Ammon's horn (tissue), 1 donor: Measurements from ENCODE around the gene CELA3A.

Experiments used
- DNase-seq: peaks from one replicate; pipeline ENCODE4 v3.0.0-alpha.2; 2016; ENCODE audit warnings: low spot score

CELA3A gene

DNA sequence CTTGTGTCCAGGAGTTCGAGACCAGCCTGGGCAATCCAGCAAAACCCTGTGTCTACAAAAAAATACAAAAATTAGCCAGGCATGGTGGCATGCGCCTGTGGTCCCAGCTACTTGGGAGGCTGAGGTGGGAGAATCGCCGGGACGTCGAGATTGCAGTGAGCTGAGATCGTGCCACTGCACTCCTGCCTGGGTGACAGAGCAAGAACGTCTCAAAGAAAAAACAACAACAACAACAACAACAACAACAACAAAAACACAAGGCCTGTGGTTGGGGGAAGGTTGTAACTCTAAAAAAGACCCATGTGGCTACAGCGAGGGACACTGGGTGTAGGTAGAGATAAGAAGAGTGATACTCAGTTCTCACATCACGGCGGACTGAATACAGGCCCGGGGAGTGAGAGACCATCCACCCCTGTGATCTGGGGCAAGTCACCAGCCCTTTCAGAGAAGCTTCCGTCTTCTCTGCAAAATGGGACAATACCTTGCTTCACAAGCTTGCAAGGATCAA lies 50.2 kb downstream of the CELA3A start:
- no peak for DNase-seq

DNA sequence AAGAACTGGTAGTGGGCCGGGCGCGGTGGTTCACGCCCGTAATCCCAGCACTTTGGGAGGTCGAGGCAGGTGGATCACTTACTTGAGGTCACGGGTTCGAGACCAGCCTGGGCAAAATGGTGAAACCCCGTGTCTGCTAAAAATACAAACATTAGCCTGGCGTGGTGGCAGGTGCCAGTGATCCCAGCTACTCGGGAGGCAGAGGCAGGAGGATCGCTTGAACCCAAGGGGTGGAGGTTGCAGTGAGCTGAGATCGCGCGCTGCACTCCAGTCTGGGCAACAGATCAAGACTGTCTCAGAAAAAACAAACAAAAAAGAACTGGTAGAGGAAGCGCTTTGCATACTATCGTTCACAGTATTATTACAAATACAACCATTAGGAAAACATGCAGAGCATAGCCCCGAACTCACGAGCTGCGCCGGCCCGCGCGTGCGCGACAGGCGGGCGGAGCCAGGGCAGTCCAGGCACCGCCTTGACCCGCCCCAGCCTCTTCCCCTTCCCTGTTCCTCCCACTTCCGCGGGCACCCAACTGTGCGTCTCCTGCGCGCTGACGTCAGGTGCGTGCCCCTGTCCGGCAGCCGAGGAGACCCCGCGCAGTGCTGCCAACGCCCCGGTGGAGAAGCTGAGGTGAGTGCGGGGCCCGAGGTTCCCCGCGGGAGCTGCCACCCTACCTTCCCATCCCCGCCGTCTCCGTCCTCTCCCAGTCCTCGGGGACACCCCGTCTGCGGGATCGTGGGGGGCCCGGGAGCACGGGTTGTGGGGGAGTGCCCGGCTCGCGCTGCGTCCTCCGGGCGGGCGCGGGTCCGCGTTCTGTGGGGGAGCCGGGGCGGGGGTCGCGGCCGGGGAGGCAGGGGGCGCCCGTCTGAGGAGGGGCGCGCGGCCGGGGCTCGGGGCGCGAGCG lies 50.9 kb downstream of the CELA3A start, which contains the start of gene CDC42:
CDC42 (plus strand) TSS at position 595 of the 902 bp plus-strand sequence. CDS start 25,770 bp downstream, outside the sequence.
- peak; percentile 98 for DNase-seq

DNA sequence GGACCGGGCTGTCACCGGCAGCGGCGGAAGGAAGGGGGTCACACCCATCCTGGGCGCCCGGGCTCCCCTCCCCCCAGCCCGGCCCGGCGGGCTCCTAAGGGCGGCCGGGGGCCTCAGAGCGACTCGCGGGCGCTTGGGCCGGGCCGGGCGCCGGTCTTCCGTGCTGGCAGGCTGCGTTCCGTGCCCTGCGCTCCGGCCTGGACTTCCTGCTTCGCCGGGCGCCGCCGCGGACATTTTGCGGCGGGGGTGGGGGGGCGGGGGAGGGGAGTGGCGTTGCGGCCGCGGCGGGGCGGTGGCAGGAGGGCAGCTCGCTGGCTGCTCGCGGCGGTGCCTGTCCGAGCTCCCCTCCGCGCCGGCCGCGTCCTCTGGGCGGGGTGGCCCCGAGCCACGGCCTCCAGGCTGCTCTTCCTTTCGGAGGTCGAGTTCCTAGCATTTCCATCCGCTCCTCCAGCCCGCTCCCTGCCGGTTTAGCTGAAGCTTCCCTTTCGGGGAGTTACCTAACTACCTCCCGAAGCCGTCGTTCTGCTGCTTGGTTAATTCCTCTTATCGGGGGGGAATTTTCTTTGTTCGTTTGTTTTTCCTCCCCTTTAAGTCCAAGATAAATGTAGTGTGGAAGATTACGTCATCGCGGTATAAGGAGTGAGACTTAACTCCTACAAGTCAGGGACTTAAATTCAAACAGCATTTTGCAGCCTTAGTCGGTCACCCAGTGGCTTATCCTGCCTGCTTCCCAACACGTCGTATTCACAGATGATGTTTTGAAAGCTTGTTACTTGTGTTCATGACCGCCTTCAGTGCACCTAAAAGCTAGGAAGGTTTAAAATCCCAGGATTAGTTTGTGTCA lies 51.8 kb downstream of the CELA3A start:
- peak; percentile 53 for DNase-seq

DNA sequence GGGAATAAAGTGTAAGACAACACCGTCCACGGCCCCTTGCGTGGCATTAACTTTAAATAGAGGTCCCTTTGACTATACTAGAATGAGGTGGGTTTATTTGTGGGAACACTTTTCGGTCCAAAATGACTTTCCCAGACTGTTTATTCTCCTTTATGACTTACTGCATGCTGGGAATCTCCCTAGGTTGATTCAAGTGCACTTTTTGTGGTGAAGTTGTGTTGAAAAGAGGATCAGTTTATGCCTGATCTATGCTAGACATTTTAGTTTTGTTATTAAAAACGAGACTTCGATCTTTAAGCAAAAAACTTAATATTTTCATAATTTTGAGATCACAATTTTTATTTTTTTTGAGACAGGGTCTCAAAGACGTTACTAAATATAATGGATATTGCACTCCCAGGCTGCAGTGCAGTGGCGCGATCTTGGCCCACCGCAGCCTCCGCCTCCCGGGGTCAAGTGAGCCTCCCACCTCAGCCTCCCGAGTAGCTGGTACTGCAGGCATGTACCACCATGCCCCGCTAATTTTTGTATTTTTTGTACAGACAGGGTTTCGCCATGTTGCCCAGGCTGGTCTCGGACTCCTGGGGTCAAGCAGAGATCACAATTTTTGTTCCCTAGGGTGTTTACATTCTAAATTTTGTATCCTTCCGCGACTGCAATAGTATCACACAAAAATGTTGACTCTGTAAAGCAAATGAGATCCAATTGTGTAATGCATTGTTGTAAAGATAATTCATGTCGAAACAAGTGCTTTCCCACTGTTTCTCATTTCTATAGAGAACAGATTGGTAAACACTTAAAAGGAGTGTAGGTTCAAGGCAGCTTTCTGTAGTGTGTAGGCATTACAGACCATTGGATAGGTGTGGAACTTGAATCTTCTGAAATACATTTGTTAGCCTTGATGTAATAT lies 52.7 kb downstream of the CELA3A start:
- no peak for DNase-seq

DNA sequence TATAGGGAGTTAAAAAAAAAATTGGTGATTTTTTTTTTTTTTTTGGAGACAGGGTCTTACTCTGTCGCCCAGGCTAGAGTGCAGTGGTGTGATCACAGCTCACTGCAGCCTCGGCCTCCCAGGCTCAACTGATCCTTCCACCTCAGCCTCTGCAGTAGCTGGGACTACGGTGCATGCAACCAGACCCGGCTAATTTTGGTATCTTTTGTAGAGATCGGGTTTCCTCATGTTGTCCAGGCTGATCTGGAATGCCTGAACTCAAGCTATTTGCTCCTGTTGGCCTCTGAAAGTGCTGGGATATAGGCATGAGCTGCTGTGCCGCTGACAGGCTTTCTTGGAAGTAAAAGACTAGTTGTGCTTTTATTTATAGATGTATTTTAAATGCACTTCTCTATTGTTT lies 54.0 kb downstream of the CELA3A start:
- DNase-seq: no peak

DNA sequence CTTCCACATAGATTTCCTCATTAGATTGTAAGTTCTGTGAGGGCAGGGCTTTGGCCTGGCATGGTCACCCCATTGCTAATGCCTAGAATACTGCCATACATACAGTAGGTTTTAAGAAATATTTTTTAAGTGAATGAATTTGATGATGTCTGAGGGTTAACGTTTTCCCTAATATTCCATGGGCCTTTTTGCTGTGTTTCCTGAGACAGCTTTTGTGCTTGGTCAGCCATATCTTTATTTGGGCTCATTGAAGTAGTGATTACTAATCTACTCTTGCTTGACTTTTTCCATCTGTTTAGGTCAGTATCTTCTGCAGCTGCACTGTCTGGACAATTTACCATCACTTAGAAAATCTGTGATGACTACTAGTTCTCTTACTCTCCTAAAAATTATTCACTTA lies 54.6 kb downstream of the CELA3A start:
- no peak for DNase-seq

DNA sequence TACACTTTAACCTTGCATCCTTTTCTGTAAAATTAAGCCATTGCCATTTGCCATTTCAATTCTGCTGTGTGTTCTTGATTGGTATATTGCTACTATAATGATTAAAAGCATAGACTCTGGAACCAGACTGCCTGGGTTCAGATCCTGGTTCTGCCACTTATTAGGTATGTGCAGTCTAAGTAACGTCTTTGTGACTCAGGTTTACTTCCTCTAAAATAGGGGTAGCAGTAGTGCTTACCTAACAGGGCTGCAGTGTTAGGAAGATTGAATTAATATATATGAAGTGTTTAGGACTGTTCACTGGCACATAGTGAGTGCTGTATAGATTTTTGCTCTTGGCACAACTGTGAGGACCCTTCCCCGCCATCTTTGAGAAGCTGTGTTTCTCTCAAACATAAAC lies 55.5 kb downstream of the CELA3A start:
- no peak for DNase-seq

DNA sequence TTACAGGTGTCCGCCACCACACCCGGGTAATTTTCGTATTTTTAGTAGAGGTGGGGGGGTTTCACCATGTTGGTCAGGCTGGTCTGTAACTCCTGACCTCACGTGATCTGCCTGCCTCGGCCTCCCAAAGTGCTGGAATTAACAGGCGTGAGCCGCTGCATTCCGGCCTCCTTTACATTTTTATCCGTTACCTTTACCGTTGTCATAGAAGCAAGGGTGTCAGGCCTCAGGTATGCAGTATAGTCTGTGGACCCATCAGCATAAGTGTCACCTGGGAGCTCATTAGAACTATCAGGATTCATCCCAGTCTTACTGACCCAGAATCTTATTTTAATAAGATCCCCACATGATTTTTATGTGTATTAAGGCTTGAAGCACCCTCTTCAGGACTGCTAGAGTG lies 56.4 kb downstream of the CELA3A start:
- DNase-seq: no peak
